WERI-Rb-1 (cell line): ENCODE results near the gene C16orf74.

Source experiments
- DNase-seq: peaks from one replicate; pipeline ENCODE4 v3.0.0-alpha.2; 2020
- H3K27ac ChIP-seq: fragments of 250-450 bp; sonication (Bioruptor Pico); 2 replicates; pipeline ENCODE4 v1.5.1; 2020; ENCODE audit warnings: mild to moderate bottlenecking, moderate library complexity
- H3K27me3 ChIP-seq: fragments of 250-450 bp; sonication (Bioruptor Pico); 2 replicates; pipeline ENCODE4 v1.5.1; 2021; ENCODE audit warnings: mild to moderate bottlenecking, low read depth, moderate library complexity; ENCODE audit not compliant: insufficient read depth, severe bottlenecking
- H3K36me3 ChIP-seq: fragments of 250-450 bp; sonication (Bioruptor Pico); 2 replicates; pipeline ENCODE4 v1.5.1; 2020; ENCODE audit warnings: mild to moderate bottlenecking, moderate library complexity
- H3K4me3 ChIP-seq: 2 replicates; pipeline ENCODE4 v1.5.1; 2011; ENCODE audit warnings: low read depth, mild to moderate bottlenecking, control low read depth, low read length
- H3K9me3 ChIP-seq: fragments of 250-450 bp; sonication (Bioruptor Pico); 2 replicates; pipeline ENCODE4 v1.5.1; 2021; ENCODE audit warnings: mild to moderate bottlenecking, moderate library complexity; ENCODE audit not compliant: severe bottlenecking
- TF ChIP-seq, protein P1 (sequence below): IDR thresholded peaks from 2 replicates; pipeline ENCODE4 v1.5.1; 2011; ENCODE audit warnings: low read depth, mild to moderate bottlenecking, control low read depth, inconsistent platforms, low read length

C16orf74 gene

DNA sequence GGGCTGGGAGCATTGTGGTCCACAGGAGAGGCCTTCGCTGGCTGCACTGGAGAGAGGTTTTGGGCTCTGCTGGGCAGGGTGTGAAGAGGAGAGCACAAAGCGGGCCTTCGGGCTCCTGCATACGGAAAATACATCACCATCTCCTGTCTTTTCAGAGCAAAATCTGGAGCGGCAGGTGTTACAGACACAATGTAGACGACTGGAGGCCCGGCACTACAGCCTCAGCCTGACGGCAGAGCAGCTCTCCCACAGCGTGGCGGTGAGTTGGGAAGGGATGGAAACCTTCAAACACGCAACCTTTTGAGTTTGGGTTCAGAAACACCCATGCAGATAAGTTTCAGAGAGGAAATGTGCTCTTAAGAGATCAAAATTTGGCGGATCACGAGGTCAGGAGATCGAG lies 80.1 kb downstream of the C16orf74 start:
- DNase-seq: no peak
- Histone ChIP-seq H3K36me3 (peaks cover 72% of the 10 kb centered on the region), H3K27ac (no peak overlapping the region), H3K27me3 (no peaks in the 10 kb centered on the region), H3K4me3 (no peak overlapping the region), H3K9me3 (no peaks in the 10 kb centered on the region)
- TF ChIP-seq, protein P1, sequence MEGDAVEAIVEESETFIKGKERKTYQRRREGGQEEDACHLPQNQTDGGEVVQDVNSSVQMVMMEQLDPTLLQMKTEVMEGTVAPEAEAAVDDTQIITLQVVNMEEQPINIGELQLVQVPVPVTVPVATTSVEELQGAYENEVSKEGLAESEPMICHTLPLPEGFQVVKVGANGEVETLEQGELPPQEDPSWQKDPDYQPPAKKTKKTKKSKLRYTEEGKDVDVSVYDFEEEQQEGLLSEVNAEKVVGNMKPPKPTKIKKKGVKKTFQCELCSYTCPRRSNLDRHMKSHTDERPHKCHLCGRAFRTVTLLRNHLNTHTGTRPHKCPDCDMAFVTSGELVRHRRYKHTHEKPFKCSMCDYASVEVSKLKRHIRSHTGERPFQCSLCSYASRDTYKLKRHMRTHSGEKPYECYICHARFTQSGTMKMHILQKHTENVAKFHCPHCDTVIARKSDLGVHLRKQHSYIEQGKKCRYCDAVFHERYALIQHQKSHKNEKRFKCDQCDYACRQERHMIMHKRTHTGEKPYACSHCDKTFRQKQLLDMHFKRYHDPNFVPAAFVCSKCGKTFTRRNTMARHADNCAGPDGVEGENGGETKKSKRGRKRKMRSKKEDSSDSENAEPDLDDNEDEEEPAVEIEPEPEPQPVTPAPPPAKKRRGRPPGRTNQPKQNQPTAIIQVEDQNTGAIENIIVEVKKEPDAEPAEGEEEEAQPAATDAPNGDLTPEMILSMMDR: no peak

DNA sequence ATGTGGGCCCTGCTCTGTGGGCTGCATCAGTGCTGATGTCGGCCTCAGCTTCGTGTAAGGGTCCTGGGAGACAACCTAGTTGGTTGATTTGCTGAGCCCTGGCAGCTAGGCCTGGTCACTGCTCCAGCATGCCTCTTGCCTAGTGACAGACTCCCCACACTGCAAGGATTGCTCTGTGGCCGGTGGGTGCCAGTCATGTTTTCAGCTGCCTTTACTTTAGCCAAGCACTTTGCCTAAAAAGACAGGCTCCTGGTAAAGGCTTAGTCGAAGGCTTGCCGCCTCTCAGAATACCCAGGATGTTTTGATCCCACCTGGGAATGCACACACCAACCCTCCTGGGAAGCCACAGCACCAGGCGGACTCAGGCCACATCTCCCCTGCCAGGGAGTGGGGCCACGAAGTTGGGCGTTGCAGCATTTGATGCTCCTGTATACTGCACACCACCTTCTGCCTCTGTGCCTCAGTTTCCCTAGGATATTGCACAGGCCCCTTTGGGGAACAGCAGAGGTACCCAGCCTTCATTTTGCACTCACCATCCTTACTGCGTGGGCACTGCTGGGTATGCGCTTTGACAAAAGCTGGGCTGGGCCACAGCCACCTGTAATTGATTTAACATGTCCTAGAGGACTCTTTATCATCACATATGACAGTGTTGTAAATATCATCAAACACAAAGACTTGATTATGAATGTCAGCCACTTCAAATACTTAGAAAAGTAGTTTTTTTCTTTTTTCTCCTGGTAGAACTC lies 82.0 kb downstream of the C16orf74 start:
- peaks cover 73% of the 10 kb centered on the region for H3K36me3 ChIP-seq
- DNase-seq: no peak
- no peaks in the 10 kb centered on the region for H3K9me3 ChIP-seq
- no peak overlapping the region for H3K27ac ChIP-seq
- H3K27me3 ChIP-seq: no peaks in the 10 kb centered on the region
- TF ChIP-seq, protein P1: no peak
- no peak overlapping the region for H3K4me3 ChIP-seq

DNA sequence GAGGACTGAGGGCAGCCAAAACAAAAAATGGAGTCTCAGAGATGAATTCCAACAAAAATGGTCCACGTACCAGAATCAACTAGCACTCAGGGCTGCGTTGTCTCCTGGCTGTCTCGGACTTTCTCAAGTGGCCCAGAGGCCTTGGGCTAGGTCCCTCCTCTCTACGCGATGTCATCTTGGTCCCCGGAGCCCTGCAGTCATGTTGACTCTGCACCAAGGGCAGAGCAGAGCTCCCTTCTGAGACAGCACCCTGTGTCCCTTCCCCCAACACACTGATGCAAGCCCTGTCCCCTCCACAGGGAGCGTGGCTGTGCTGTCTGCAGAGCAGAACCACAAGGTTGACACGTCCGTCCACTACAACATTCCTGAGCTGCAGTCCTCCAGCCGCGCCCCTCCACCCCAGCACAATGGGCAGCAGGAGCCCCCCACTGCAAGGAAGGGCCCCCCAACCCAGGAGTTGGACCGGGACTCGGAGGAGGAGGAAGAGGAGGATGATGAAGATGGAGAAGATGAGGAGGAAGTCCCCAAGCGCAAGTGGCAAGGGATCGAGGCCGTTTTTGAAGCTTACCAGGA lies 83.0 kb downstream of the C16orf74 start:
- Histone ChIP-seq H3K9me3 (no peaks in the 10 kb centered on the region), H3K27ac (no peak overlapping the region), H3K36me3 (peaks cover 81% of the 10 kb centered on the region), H3K4me3 (no peak overlapping the region), H3K27me3 (no peaks in the 10 kb centered on the region)
- TF ChIP-seq, protein P1: no peak
- DNase-seq: no peak

DNA sequence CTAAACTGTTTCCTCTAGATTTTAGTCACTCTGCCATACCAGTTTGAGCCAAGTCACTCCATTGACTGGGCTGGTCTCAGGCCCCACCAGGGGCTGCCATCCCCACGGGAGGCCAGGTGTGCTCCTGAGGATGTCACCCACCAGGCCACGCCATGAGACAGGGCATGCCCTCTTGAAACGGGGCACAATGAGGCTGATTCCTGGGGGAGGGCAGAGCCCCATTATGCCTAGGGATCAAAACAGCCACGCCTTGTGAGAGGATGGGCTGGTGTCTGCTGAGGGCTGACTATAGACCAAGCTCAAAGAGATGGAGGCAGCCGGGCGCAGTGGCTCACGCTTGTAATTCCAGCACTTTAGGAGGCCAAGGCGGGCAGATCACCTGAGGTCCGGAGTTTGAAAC lies 83.6 kb downstream of the C16orf74 start:
- Histone ChIP-seq H3K36me3 (peaks cover 81% of the 10 kb centered on the region), H3K27ac (no peak overlapping the region), H3K9me3 (no peaks in the 10 kb centered on the region), H3K27me3 (no peaks in the 10 kb centered on the region), H3K4me3 (no peak overlapping the region)
- no peak for DNase-seq
- TF ChIP-seq, protein P1: no peak

DNA sequence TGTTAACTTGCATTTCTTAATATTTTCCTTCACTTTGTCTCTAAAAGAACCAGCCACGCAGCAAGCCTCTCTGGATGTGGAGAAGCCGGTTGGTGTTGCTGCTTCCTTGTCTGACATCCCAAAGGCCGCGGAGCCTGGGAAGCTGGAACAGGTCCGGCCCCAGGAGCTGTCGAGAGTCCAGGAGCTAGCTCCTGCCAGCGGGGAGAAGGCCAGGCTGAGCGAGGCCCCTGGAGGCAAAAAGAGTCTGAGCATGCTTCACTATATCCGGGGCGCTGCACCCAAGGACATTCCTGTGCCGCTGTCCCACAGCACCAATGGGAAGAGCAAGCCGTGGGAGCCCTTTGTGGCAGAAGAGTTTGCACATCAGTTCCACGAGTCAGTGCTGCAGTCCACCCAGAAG lies 85.0 kb downstream of the C16orf74 start:
- Histone ChIP-seq H3K9me3 (no peaks in the 10 kb centered on the region), H3K4me3 (no peak overlapping the region), H3K36me3 (peaks cover 85% of the 10 kb centered on the region), H3K27ac (no peak overlapping the region), H3K27me3 (no peaks in the 10 kb centered on the region)
- no peak for DNase-seq
- TF ChIP-seq, protein P1: no peak
